Loucy (cell line): ENCODE data around the gene LMO7.

Source experiments
- H2AFZ ChIP-seq: fragments of 200-600 bp; sonication (generic); 2 replicates; pipeline ENCODE4 v1.6.0; 2016; ENCODE audit warnings: antibody characterized with exemption, mild to moderate bottlenecking, low read length, moderate library complexity
- H3F3A ChIP-seq: fragments of 200-600 bp; 2 replicates; pipeline ENCODE4 v1.6.0; 2016; ENCODE audit warnings: antibody characterized with exemption, low read depth, mild to moderate bottlenecking
- H3K27me3 ChIP-seq: fragments of 200-600 bp; sonication (generic); 2 replicates; pipeline ENCODE4 v1.6.1; 2014; ENCODE audit warnings: low read length, mild to moderate bottlenecking; ENCODE audit not compliant: insufficient read depth, poor library complexity, severe bottlenecking
- H3K36me3 ChIP-seq: fragments of 200-600 bp; sonication (generic); 2 replicates; pipeline ENCODE4 v1.6.1; 2016; ENCODE audit warnings: low read length; ENCODE audit not compliant: insufficient read depth
- H3K4me1 ChIP-seq: fragments of 200-600 bp; sonication (generic); 2 replicates; pipeline ENCODE4 v1.5.1; 2014; ENCODE audit warnings: low read length, mild to moderate bottlenecking; ENCODE audit not compliant: insufficient read depth, poor library complexity, severe bottlenecking
- H3K4me2 ChIP-seq: fragments of 200-600 bp; sonication (generic); 2 replicates; pipeline ENCODE4 v1.6.0; 2014; ENCODE audit warnings: antibody characterized with exemption, low read length, low read depth, mild to moderate bottlenecking; ENCODE audit not compliant: poor library complexity, severe bottlenecking
- H3K4me3 ChIP-seq: fragments of 200-600 bp; sonication (generic); 2 replicates; pipeline ENCODE4 v1.5.1; 2014; ENCODE audit warnings: low read length, mild to moderate bottlenecking, mixed read lengths; ENCODE audit not compliant: poor library complexity, severe bottlenecking
- H3K79me2 ChIP-seq: fragments of 200-600 bp; sonication (generic); 2 replicates; pipeline ENCODE4 v1.6.1; 2014; ENCODE audit warnings: low read length; ENCODE audit not compliant: insufficient read depth
- H3K9ac ChIP-seq: fragments of 200-600 bp; sonication (generic); 2 replicates; pipeline ENCODE4 v1.6.0; 2014; ENCODE audit warnings: mild to moderate bottlenecking, low read depth, low read length, moderate library complexity; ENCODE audit not compliant: poor library complexity, severe bottlenecking
- H3K9me2 ChIP-seq: fragments of 200-600 bp; sonication (generic); replicated peaks from 2 replicates; pipeline ENCODE4 v1.6.1; 2016; ENCODE audit warnings: low read depth, low read length, mixed read lengths
- H3K9me3 ChIP-seq: fragments of 200-600 bp; sonication (generic); 2 replicates; pipeline ENCODE4 v1.6.1; 2014; ENCODE audit warnings: mild to moderate bottlenecking, antibody characterized with exemption, low read length, low read depth; ENCODE audit not compliant: insufficient read depth
- H4K20me1 ChIP-seq: fragments of 200-600 bp; sonication (generic); 2 replicates; pipeline ENCODE4 v1.6.0; 2014; ENCODE audit warnings: antibody characterized with exemption, low read length, mild to moderate bottlenecking; ENCODE audit not compliant: insufficient read depth, poor library complexity, severe bottlenecking
- CTCF ChIP-seq: fragments of 200-600 bp; sonication (generic); conservative IDR thresholded peaks from 2 replicates; pipeline ENCODE4 v1.5.1; 2014; ENCODE audit warnings: mild to moderate bottlenecking, antibody characterized with exemption, low read length
- EZH2phosphoT487 ChIP-seq: fragments of 200-600 bp; IDR thresholded peaks from 2 replicates; pipeline ENCODE4 v1.6.1; 2018; ENCODE audit warnings: antibody characterized with exemption, mild to moderate bottlenecking, moderate library complexity, borderline replicate concordance

The LMO7 gene

GRCh38 chr13:75806117-75806516, 170.0 kb downstream of the LMO7 start:
- Histone ChIP-seq H3K4me2 (no peak overlapping the region), H2AFZ (no peak overlapping the region), H3K79me2 (no peaks in the 10 kb centered on the region), H3K9me3 (no peaks in the 10 kb centered on the region), H3K27me3 (no peaks in the 10 kb centered on the region), H4K20me1 (no peaks in the 10 kb centered on the region), H3F3A (no peaks in the 10 kb centered on the region), H3K4me3 (no peak overlapping the region), H3K9me2 (no peaks in the 10 kb centered on the region), H3K36me3 (no peaks in the 10 kb centered on the region), H3K4me1 (peaks cover 13% of the 10 kb centered on the region), H3K9ac (no peak overlapping the region)
- TF ChIP-seq EZH2phosphoT487 (no peak), CTCF (no peak)

GRCh38 chr13:75811361-75811760, 175.2 kb downstream of the LMO7 start:
- H3F3A ChIP-seq = no peaks in the 10 kb centered on the region
- no peaks in the 10 kb centered on the region for H4K20me1 ChIP-seq
- no peaks in the 10 kb centered on the region for H3K9me2 ChIP-seq
- no peaks in the 10 kb centered on the region for H3K36me3 ChIP-seq
- TF ChIP-seq CTCF (no peak), EZH2phosphoT487 (no peak)
- no peaks in the 10 kb centered on the region for H3K4me1 ChIP-seq
- no peak overlapping the region for H3K4me2 ChIP-seq
- no peaks in the 10 kb centered on the region for H3K79me2 ChIP-seq
- H3K4me3 ChIP-seq = no peak overlapping the region
- H3K27me3 ChIP-seq = no peaks in the 10 kb centered on the region
- H3K9ac ChIP-seq = no peak overlapping the region
- no peaks in the 10 kb centered on the region for H3K9me3 ChIP-seq
- no peak overlapping the region for H2AFZ ChIP-seq

- H3K9me2 ChIP-seq = no peaks in the 10 kb centered on the region
- H4K20me1 ChIP-seq = no peaks in the 10 kb centered on the region
- H3K36me3 ChIP-seq = no peaks in the 10 kb centered on the region
- H3K4me2 ChIP-seq = no peak overlapping the region
- no peaks in the 10 kb centered on the region for H3K9me3 ChIP-seq
- TF ChIP-seq EZH2phosphoT487 (no peak), CTCF (no peak)
- no peaks in the 10 kb centered on the region for H3K4me1 ChIP-seq
- H3F3A ChIP-seq = no peaks in the 10 kb centered on the region
- no peak overlapping the region for H3K4me3 ChIP-seq
- no peak overlapping the region for H2AFZ ChIP-seq
- H3K79me2 ChIP-seq = no peaks in the 10 kb centered on the region
- no peaks in the 10 kb centered on the region for H3K27me3 ChIP-seq
- no peak overlapping the region for H3K9ac ChIP-seq
Observed at GRCh38 chr13:75811841-75812240, 175.7 kb downstream of the LMO7 start.
